ENCODE data around the gene PNCK. TPM values are rescaled to one million over a fixed set of nuclear protein-coding genes. Genes with fewer than 3 reads are reported as not detected.

Gene PNCK
- polyA plus RNA-seq, 4 donors = 1.1 to 54.5 (median 1.4) TPM; not detected in 1

- Histone ChIP-seq H3K36me3 (ENCODE audit: control insufficient read depth in 3 of 3, insufficient read depth in 2 of 3, low read depth in 1 of 3, low read length in 3 of 3) (no peaks in the 10 kb centered on the region), H3K27me3 (ENCODE audit: control insufficient read depth in 3 of 3, insufficient read depth in 3 of 3, low read length in 3 of 3) (peaks cover 3 to 24% (median 14%) of the 10 kb centered on the region in 3 donors), H3K9me3 (ENCODE audit: control insufficient read depth in 2 of 2, insufficient read depth in 1 of 2, low read depth in 1 of 2, low read length in 1 of 2) (no peaks in the 10 kb centered on the region), H3K27ac (ENCODE audit: low read depth in 1 of 3, low read length in 2 of 3) (no peak overlapping the region), H3K4me3 (ENCODE audit: low read depth in 1 of 3, low read length in 3 of 3) (no peak overlapping the region), H3K4me1 (ENCODE audit: control insufficient read depth in 3 of 3, insufficient read depth in 2 of 3, low read depth in 1 of 3, low read length in 2 of 3) (no peaks in the 10 kb centered on the region)
- DNase-seq (no peak), FAIRE-seq (no peak)
- 88 to 89% (median 89%) methylated on average over 12 to 13 of the region's 13 CpGs for WGBS, 3 donors
These were observed 22.7 kb downstream of the PNCK start for GRCh38 chrX:153650959-153651358.

GRCh38 chrX:153649915-153650782 lies 23.5 kb downstream of the PNCK start:
- DNase-seq = no peak
- 68 to 83% (median 68%) methylated on average over 14 to 41 of the region's 41 CpGs for WGBS, 3 donors
- no peak for FAIRE-seq

GRCh38 chrX:153649178-153649914 lies 24.3 kb downstream of the PNCK start:
- peak; percentile 18 to 43 for DNase-seq
- no peak for FAIRE-seq

More at GRCh38 chrX:153649915-153650782, 23.5 kb downstream of the PNCK start:
- no peak overlapping the region for H3K4me3 ChIP-seq (ENCODE audit: low read depth in 1 of 3, low read length in 3 of 3)
- peaks cover 8 to 32% (median 16%) of the 10 kb centered on the region in 3 donors for H3K27me3 ChIP-seq (ENCODE audit: control insufficient read depth in 3 of 3, insufficient read depth in 3 of 3, low read length in 3 of 3)
- H3K9me3 ChIP-seq (ENCODE audit: control insufficient read depth in 2 of 2, insufficient read depth in 1 of 2, low read depth in 1 of 2, low read length in 1 of 2) = no peaks in the 10 kb centered on the region
- H3K27ac ChIP-seq (ENCODE audit: low read depth in 1 of 3, low read length in 2 of 3) = no peak overlapping the region
- no peaks in the 10 kb centered on the region for H3K36me3 ChIP-seq (ENCODE audit: control insufficient read depth in 3 of 3, insufficient read depth in 2 of 3, low read depth in 1 of 3, low read length in 3 of 3)
- H3K4me1 ChIP-seq (ENCODE audit: control insufficient read depth in 3 of 3, insufficient read depth in 2 of 3, low read depth in 1 of 3, low read length in 2 of 3) = no peaks in the 10 kb centered on the region

GRCh38 chrX:153648358-153649177 lies 25.0 kb downstream of the PNCK start:
- FAIRE-seq (no peak), DNase-seq (no peak)
- no peaks in the 10 kb centered on the region for H3K36me3 ChIP-seq (ENCODE audit: control insufficient read depth in 3 of 3, insufficient read depth in 2 of 3, low read depth in 1 of 3, low read length in 3 of 3)
- H3K27me3 ChIP-seq (ENCODE audit: control insufficient read depth in 3 of 3, insufficient read depth in 3 of 3, low read length in 3 of 3) = peaks cover 13 to 44% (median 20%) of the 10 kb centered on the region in 3 donors
- H3K27ac ChIP-seq (ENCODE audit: low read depth in 1 of 3, low read length in 2 of 3) = no peak overlapping the region
- H3K9me3 ChIP-seq (ENCODE audit: control insufficient read depth in 2 of 2, insufficient read depth in 1 of 2, low read depth in 1 of 2, low read length in 1 of 2) = no peaks in the 10 kb centered on the region
- 75 to 78% (median 76%) methylated on average over 16 to 17 of the region's 17 CpGs for WGBS, 3 donors
- H3K4me3 ChIP-seq (ENCODE audit: low read depth in 1 of 3, low read length in 3 of 3) = no peak overlapping the region
- H3K4me1 ChIP-seq (ENCODE audit: control insufficient read depth in 3 of 3, insufficient read depth in 2 of 3, low read depth in 1 of 3, low read length in 2 of 3) = no peaks in the 10 kb centered on the region

More at GRCh38 chrX:153649178-153649914, 24.3 kb downstream of the PNCK start:
- Histone ChIP-seq H3K9me3 (ENCODE audit: control insufficient read depth in 2 of 2, insufficient read depth in 1 of 2, low read depth in 1 of 2, low read length in 1 of 2) (no peaks in the 10 kb centered on the region), H3K27ac (ENCODE audit: low read depth in 1 of 3, low read length in 2 of 3) (no peak overlapping the region), H3K4me1 (ENCODE audit: control insufficient read depth in 3 of 3, insufficient read depth in 2 of 3, low read depth in 1 of 3, low read length in 2 of 3) (no peaks in the 10 kb centered on the region), H3K4me3 (ENCODE audit: low read depth in 1 of 3, low read length in 3 of 3) (no peak overlapping the region), H3K36me3 (ENCODE audit: control insufficient read depth in 3 of 3, insufficient read depth in 2 of 3, low read depth in 1 of 3, low read length in 3 of 3) (no peaks in the 10 kb centered on the region), H3K27me3 (ENCODE audit: control insufficient read depth in 3 of 3, insufficient read depth in 3 of 3, low read length in 3 of 3) (peaks cover 13 to 40% (median 20%) of the 10 kb centered on the region in 3 donors)
- 80 to 91% (median 83%) methylated on average over 14 to 26 of the region's 26 CpGs for WGBS, 3 donors

GRCh38 chrX:153647461-153648357 lies 25.9 kb downstream of the PNCK start:
- no peaks in the 10 kb centered on the region for H3K9me3 ChIP-seq (ENCODE audit: control insufficient read depth in 2 of 2, insufficient read depth in 1 of 2, low read depth in 1 of 2, low read length in 1 of 2)
- H3K4me3 ChIP-seq (ENCODE audit: low read depth in 1 of 3, low read length in 3 of 3) = peak overlapping the region in 1 of 3 donors; percentile 26
- peaks cover 13 to 53% (median 23%) of the 10 kb centered on the region in 3 donors for H3K27me3 ChIP-seq (ENCODE audit: control insufficient read depth in 3 of 3, insufficient read depth in 3 of 3, low read length in 3 of 3)
- no peaks in the 10 kb centered on the region for H3K4me1 ChIP-seq (ENCODE audit: control insufficient read depth in 3 of 3, insufficient read depth in 2 of 3, low read depth in 1 of 3, low read length in 2 of 3)
- no peak overlapping the region for H3K27ac ChIP-seq (ENCODE audit: low read depth in 1 of 3, low read length in 2 of 3)
- WGBS, 3 donors = 7 to 45% (median 16%) methylated on average over 20 to 85 of the region's 85 CpGs
- no peak for DNase-seq
- FAIRE-seq = no peak
- no peaks in the 10 kb centered on the region for H3K36me3 ChIP-seq (ENCODE audit: control insufficient read depth in 3 of 3, insufficient read depth in 2 of 3, low read depth in 1 of 3, low read length in 3 of 3)

GRCh38 chrX:153646620-153647373 lies 26.8 kb downstream of the PNCK start, which contains the start of gene DUSP9:
DUSP9 (plus strand) TSS chrX:153647203; CDS start chrX:153647954, 751 bp downstream.
- peak within 1 kb of the TSS in 1 of 3 donors; percentile 26 for H3K4me3 ChIP-seq (ENCODE audit: low read depth in 1 of 3, low read length in 3 of 3)
- 2 to 29% (median 3%) methylated on average over 30 to 53 of the region's 53 CpGs for WGBS, 3 donors
- peak; percentile 18 to 66 for DNase-seq
- no peak within 1 kb of the TSS for H3K27ac ChIP-seq (ENCODE audit: low read depth in 1 of 3, low read length in 2 of 3)
- H3K9me3 ChIP-seq (ENCODE audit: control insufficient read depth in 2 of 2, insufficient read depth in 1 of 2, low read depth in 1 of 2, low read length in 1 of 2) = no peaks in the 10 kb centered on the region
- H3K36me3 ChIP-seq (ENCODE audit: control insufficient read depth in 3 of 3, insufficient read depth in 2 of 3, low read depth in 1 of 3, low read length in 3 of 3) = no peaks in the 10 kb centered on the region
- H3K27me3 ChIP-seq (ENCODE audit: control insufficient read depth in 3 of 3, insufficient read depth in 3 of 3, low read length in 3 of 3) = peaks cover 15 to 57% (median 23%) of the 10 kb centered on the region in 3 donors
- FAIRE-seq = no peak
- H3K4me1 ChIP-seq (ENCODE audit: control insufficient read depth in 3 of 3, insufficient read depth in 2 of 3, low read depth in 1 of 3, low read length in 2 of 3) = no peaks in the 10 kb centered on the region

- DNase-seq (no peak), FAIRE-seq (no peak)
- H3K27ac ChIP-seq (ENCODE audit: low read depth in 1 of 3, low read length in 2 of 3) = no peak overlapping the region
- H3K36me3 ChIP-seq (ENCODE audit: control insufficient read depth in 3 of 3, insufficient read depth in 2 of 3, low read depth in 1 of 3, low read length in 3 of 3) = no peaks in the 10 kb centered on the region
- no peaks in the 10 kb centered on the region for H3K4me1 ChIP-seq (ENCODE audit: control insufficient read depth in 3 of 3, insufficient read depth in 2 of 3, low read depth in 1 of 3, low read length in 2 of 3)
- H3K9me3 ChIP-seq (ENCODE audit: control insufficient read depth in 2 of 2, insufficient read depth in 1 of 2, low read depth in 1 of 2, low read length in 1 of 2) = no peaks in the 10 kb centered on the region
- peaks cover 19 to 65% (median 23%) of the 10 kb centered on the region in 3 donors for H3K27me3 ChIP-seq (ENCODE audit: control insufficient read depth in 3 of 3, insufficient read depth in 3 of 3, low read length in 3 of 3)
- no peak overlapping the region for H3K4me3 ChIP-seq (ENCODE audit: low read depth in 1 of 3, low read length in 3 of 3)
- 17 to 43% (median 42%) methylated on average over 10 of the region's 10 CpGs for WGBS, 3 donors
These were observed 27.6 kb downstream of the PNCK start for GRCh38 chrX:153645921-153646488.
